Measurements from ENCODE around the gene GJB2. TPM values are rescaled to one million over a fixed set of nuclear protein-coding genes. Genes with fewer than 3 reads are reported as not detected.

The GJB2 gene
- total and polyA plus RNA-seq, 2 experiments from 2014 or later = 0.11 to 0.20 TPM

- Histone ChIP-seq H4K20me1 (ENCODE audit: insufficient read depth) (no peaks in the 10 kb centered on the region), H3K4me3 (peak overlapping the region; percentile 46), H3K9me3 (ENCODE audit: low read depth) (no peaks in the 10 kb centered on the region), H3K79me2 (ENCODE audit: insufficient read depth) (no peaks in the 10 kb centered on the region), H3K27ac (peak overlapping the region; percentile 60), H3K9me2 (ENCODE audit: insufficient read depth) (no peaks in the 10 kb centered on the region), H3F3A (ENCODE audit: insufficient read depth) (0 out of 2 replicates have a peak, but pooled peaks cover 11% of the 10 kb centered on the region), H3K27me3 (replicated peaks; ENCODE audit: insufficient read depth) (peaks cover 6% of the 10 kb centered on the region; the same call in 1 of the 2 replicates), H3K4me1 (ENCODE audit: insufficient read depth) (peaks cover 12% of the 10 kb centered on the region), H2AFZ (peak overlapping the region; percentile 65), H3K36me3 (ENCODE audit: low read depth) (no peaks in the 10 kb centered on the region), H3K9ac (peak overlapping the region; percentile 51), H3K4me2 (ENCODE audit: unreplicated experiment) (peak overlapping the region; percentile 76)
- in situ Hi-C loops (cut with MboI) = loop anchor here (25.0 kb wide), 2 partner anchors 512 to 662 kb away; no protein-coding TSS in a partner anchor
- TF ChIP-seq EZH2 (IDR thresholded peaks at IDR 0.05; ENCODE audit: insufficient read depth, poor library complexity, severe bottlenecking) (no peak), EZH2phosphoT487 (IDR thresholded peaks at IDR 0.05; ENCODE audit: insufficient read depth, low read depth) (no peak)
- WGBS, 2 experiments (ENCODE audit: low coverage in 1 of 2, low lambda C conversion rate in 2 of 2, missing lambda C conversion rate in 2 of 2) = 54 to 61% methylated on average over 3 of the region's 3 CpGs
- no peak for DNase-seq
Observed at GRCh38 chr13:20175406-20175794, 17.3 kb downstream of the GJB2 start.

- Histone ChIP-seq H3K79me2 (ENCODE audit: insufficient read depth) (no peaks in the 10 kb centered on the region), H3K9me2 (ENCODE audit: insufficient read depth) (no peaks in the 10 kb centered on the region), H3F3A (ENCODE audit: insufficient read depth) (0 out of 2 replicates have a peak, but pooled peaks cover 11% of the 10 kb centered on the region), H3K4me2 (ENCODE audit: unreplicated experiment) (peak overlapping the region; percentile 76), H3K36me3 (ENCODE audit: low read depth) (no peaks in the 10 kb centered on the region), H3K27me3 (replicated peaks; ENCODE audit: insufficient read depth) (0 out of 2 replicates have a peak, but pooled peaks cover 6% of the 10 kb centered on the region), H3K9ac (peak overlapping the region; percentile 51), H3K27ac (peak overlapping the region; percentile 60), H3K4me3 (peak overlapping the region; percentile 46), H2AFZ (peak overlapping the region; percentile 65), H4K20me1 (ENCODE audit: insufficient read depth) (no peaks in the 10 kb centered on the region), H3K9me3 (ENCODE audit: low read depth) (no peaks in the 10 kb centered on the region), H3K4me1 (ENCODE audit: insufficient read depth) (peaks cover 12% of the 10 kb centered on the region)
- peak; percentile 100 for DNase-seq
- TF ChIP-seq EZH2phosphoT487 (IDR thresholded peaks at IDR 0.05; ENCODE audit: insufficient read depth, low read depth) (no peak), EZH2 (IDR thresholded peaks at IDR 0.05; ENCODE audit: insufficient read depth, poor library complexity, severe bottlenecking) (no peak)
- WGBS, 2 experiments (ENCODE audit: low coverage in 1 of 2, low lambda C conversion rate in 2 of 2, missing lambda C conversion rate in 2 of 2) = 22 to 23% methylated on average over 22 of the region's 22 CpGs
- in situ Hi-C loops (cut with MboI) = loop anchor here (25.0 kb wide), 2 partner anchors 512 to 662 kb away; no protein-coding TSS in a partner anchor
Observed at GRCh38 chr13:20174656-20175405, 17.9 kb downstream of the GJB2 start.

GRCh38 chr13:20173116-20173746 lies 19.5 kb downstream of the GJB2 start:
- H3K4me2 ChIP-seq (ENCODE audit: unreplicated experiment) = no peak overlapping the region
- 69 to 72% methylated on average over 8 of the region's 8 CpGs for WGBS, 2 experiments (ENCODE audit: low coverage in 1 of 2, low lambda C conversion rate in 2 of 2, missing lambda C conversion rate in 2 of 2)
- H3K4me3 ChIP-seq = no peak overlapping the region
- DNase-seq = peak; percentile 37
- no peaks in the 10 kb centered on the region for H3K79me2 ChIP-seq (ENCODE audit: insufficient read depth)
- 0 out of 2 replicates have a peak, but pooled peaks cover 11% of the 10 kb centered on the region for H3F3A ChIP-seq (ENCODE audit: insufficient read depth)
- H3K9me3 ChIP-seq (ENCODE audit: low read depth) = no peaks in the 10 kb centered on the region
- no peaks in the 10 kb centered on the region for H3K27me3 ChIP-seq (replicated peaks; ENCODE audit: insufficient read depth)
- H2AFZ ChIP-seq = no peak overlapping the region
- H3K9me2 ChIP-seq (ENCODE audit: insufficient read depth) = no peaks in the 10 kb centered on the region
- H3K9ac ChIP-seq = no peak overlapping the region
- H3K27ac ChIP-seq = no peak overlapping the region
- H4K20me1 ChIP-seq (ENCODE audit: insufficient read depth) = no peaks in the 10 kb centered on the region
- TF ChIP-seq EZH2phosphoT487 (IDR thresholded peaks at IDR 0.05; ENCODE audit: insufficient read depth, low read depth) (no peak), EZH2 (IDR thresholded peaks at IDR 0.05; ENCODE audit: insufficient read depth, poor library complexity, severe bottlenecking) (no peak)
- in situ Hi-C loops (cut with MboI) = no loop called here
- no peaks in the 10 kb centered on the region for H3K36me3 ChIP-seq (ENCODE audit: low read depth)
- peaks cover 12% of the 10 kb centered on the region for H3K4me1 ChIP-seq (ENCODE audit: insufficient read depth)

GRCh38 chr13:20171364-20171763 lies 21.4 kb downstream of the GJB2 start:
- Histone ChIP-seq H3K4me2 (ENCODE audit: unreplicated experiment) (no peak overlapping the region), H3K36me3 (ENCODE audit: low read depth) (no peaks in the 10 kb centered on the region), H3K27me3 (replicated peaks; ENCODE audit: insufficient read depth) (peaks cover 2% of the 10 kb centered on the region; the same call in 1 of the 2 replicates), H3F3A (ENCODE audit: insufficient read depth) (0 out of 2 replicates have a peak, but pooled peaks cover 11% of the 10 kb centered on the region), H4K20me1 (ENCODE audit: insufficient read depth) (no peaks in the 10 kb centered on the region), H3K9ac (no peak overlapping the region), H3K27ac (no peak overlapping the region), H3K4me3 (no peak overlapping the region), H3K9me2 (ENCODE audit: insufficient read depth) (no peaks in the 10 kb centered on the region), H3K79me2 (ENCODE audit: insufficient read depth) (no peaks in the 10 kb centered on the region), H2AFZ (no peak overlapping the region), H3K9me3 (ENCODE audit: low read depth) (no peaks in the 10 kb centered on the region), H3K4me1 (ENCODE audit: insufficient read depth) (peaks cover 12% of the 10 kb centered on the region)
- no peak for DNase-seq
- TF ChIP-seq EZH2phosphoT487 (IDR thresholded peaks at IDR 0.05; ENCODE audit: insufficient read depth, low read depth) = no peak
- TF ChIP-seq EZH2 (IDR thresholded peaks at IDR 0.05; ENCODE audit: insufficient read depth, poor library complexity, severe bottlenecking) = no peak
- in situ Hi-C loops (cut with MboI) = no loop called here
- WGBS, 2 experiments (ENCODE audit: low coverage in 1 of 2, low lambda C conversion rate in 2 of 2, missing lambda C conversion rate in 2 of 2) = 41 to 47% methylated on average over 1 of the region's 1 CpG

Measured in GM23248 (cell line).